Neutrophil (primary cell): Measurements from ENCODE around the gene SLC18A2.
"Not testable (repeated sequence)": the region's sequence is repeated elsewhere in the genome, so short reads cannot be mapped to it uniquely, and the experiment has no call there.

Source experiments
- H3K27ac ChIP-seq: fragments of 200-600 bp; sonication (generic); 2 replicates; pipeline ENCODE4 v1.5.1; 2016; ENCODE audit warnings: mild to moderate bottlenecking, moderate library complexity
- H3K27me3 ChIP-seq: fragments of 200-600 bp; sonication (generic); 2 replicates; pipeline ENCODE4 v1.6.0; 2016; ENCODE audit warnings: mild to moderate bottlenecking
- H3K36me3 ChIP-seq: fragments of 200-600 bp; sonication (generic); 2 replicates; pipeline ENCODE4 v1.5.1; 2017
- H3K4me1 ChIP-seq, 2 experiments: fragments of 200-600 bp in 1 of 2; sonication (generic) in 1 of 2; 1 replicate in 1 of 2; 2 replicates in 1 of 2; pipeline versions ENCODE4 v1.5.1 to v1.6.1; 2013 to 2016; ENCODE audit warnings: low read depth in 1 of 2, low read length in 1 of 2, mild to moderate bottlenecking in 1 of 2, moderate library complexity in 1 of 2; ENCODE audit not compliant: control insufficient read depth in 1 of 2, insufficient read depth in 1 of 2
- H3K4me3 ChIP-seq, 2 experiments: fragments of 200-600 bp in 1 of 2; sonication (generic) in 1 of 2; 1 replicate in 1 of 2; 2 replicates in 1 of 2; pipeline ENCODE4 v1.5.1; 2013 to 2016; ENCODE audit warnings: low read depth in 1 of 2, low read length in 1 of 2, mild to moderate bottlenecking in 1 of 2, moderate library complexity in 1 of 2
- H3K9me3 ChIP-seq: fragments of 200-600 bp; sonication (generic); 2 replicates; pipeline ENCODE4 v1.5.1; 2016
- TF ChIP-seq, protein P1 (sequence below): fragments of 200-600 bp; sonication (generic); IDR thresholded peaks from 2 replicates; pipeline ENCODE4 v1.5.1; 2016; ENCODE audit warnings: antibody characterized with exemption

SLC18A2 gene

DNA sequence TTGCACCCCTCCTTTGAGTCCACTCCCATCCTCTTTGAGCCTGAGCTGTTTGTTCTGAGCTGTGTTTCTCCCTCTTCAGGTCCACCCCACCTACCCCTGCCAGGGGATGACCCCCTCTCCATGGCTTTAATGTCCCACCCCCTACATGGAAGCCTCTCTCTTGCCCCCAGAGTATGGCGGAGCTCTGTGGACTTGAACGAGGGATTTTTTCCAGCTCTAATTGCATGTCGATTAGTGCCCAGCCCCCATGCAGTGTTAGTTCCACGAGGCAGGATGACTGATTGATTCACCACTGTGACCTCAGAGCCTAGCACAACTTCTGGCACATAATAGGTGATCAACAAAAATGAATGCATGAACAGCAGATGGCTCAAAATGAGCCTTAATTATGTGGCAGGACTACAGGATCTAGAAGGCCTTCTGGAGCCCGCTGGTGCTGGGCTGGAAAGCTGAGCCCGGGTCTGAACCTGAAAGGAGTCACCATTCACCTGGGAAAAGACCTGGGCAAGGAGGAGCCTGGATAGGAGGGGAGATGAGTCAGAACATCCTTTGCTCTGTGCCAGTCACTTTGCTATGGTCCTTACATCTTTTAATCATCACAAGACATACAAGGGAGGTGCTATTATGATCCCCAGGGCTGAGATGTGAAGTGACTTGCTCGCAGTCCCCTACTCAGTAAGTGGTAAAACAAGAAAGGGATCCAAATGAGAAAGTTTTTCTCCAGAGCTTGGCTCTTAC, 17.1 kb upstream of the SLC18A2 start:
- Histone ChIP-seq H3K4me1 (peaks cover 9 to 16% of the 10 kb centered on the region in 2 experiments), H3K27ac (no peak overlapping the region), H3K27me3 (no peaks in the 10 kb centered on the region), H3K36me3 (no peaks in the 10 kb centered on the region), H3K9me3 (no peaks in the 10 kb centered on the region), H3K4me3 (no peak overlapping the region)
- TF ChIP-seq, protein P1, sequence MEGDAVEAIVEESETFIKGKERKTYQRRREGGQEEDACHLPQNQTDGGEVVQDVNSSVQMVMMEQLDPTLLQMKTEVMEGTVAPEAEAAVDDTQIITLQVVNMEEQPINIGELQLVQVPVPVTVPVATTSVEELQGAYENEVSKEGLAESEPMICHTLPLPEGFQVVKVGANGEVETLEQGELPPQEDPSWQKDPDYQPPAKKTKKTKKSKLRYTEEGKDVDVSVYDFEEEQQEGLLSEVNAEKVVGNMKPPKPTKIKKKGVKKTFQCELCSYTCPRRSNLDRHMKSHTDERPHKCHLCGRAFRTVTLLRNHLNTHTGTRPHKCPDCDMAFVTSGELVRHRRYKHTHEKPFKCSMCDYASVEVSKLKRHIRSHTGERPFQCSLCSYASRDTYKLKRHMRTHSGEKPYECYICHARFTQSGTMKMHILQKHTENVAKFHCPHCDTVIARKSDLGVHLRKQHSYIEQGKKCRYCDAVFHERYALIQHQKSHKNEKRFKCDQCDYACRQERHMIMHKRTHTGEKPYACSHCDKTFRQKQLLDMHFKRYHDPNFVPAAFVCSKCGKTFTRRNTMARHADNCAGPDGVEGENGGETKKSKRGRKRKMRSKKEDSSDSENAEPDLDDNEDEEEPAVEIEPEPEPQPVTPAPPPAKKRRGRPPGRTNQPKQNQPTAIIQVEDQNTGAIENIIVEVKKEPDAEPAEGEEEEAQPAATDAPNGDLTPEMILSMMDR = no peak

DNA sequence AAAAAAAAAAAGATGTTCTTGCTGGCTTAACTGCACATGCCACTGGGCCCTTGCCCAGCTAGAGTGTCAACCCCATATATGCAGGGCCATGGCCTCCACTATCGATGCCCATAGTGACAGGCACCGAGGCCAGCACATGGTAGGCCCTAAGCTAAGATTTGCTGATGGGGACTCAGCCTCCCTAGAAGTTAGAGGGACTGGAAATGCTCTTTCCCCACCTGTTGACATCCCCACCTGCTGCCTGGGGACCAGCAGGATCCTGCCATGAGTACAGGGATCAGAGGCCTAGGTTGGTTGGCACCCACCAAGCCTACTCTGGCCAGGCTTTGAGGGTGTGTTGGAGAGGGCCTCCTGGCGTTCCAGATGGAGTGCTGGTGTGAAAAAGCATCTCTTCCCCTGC, 16.0 kb upstream of the SLC18A2 start:
- peaks cover 6 to 13% of the 10 kb centered on the region in 2 experiments for H3K4me1 ChIP-seq
- TF ChIP-seq, protein P1 = no peak
- H3K27ac ChIP-seq = no peak overlapping the region
- H3K27me3 ChIP-seq = no peaks in the 10 kb centered on the region
- no peaks in the 10 kb centered on the region for H3K9me3 ChIP-seq
- no peak overlapping the region for H3K4me3 ChIP-seq
- no peaks in the 10 kb centered on the region for H3K36me3 ChIP-seq

DNA sequence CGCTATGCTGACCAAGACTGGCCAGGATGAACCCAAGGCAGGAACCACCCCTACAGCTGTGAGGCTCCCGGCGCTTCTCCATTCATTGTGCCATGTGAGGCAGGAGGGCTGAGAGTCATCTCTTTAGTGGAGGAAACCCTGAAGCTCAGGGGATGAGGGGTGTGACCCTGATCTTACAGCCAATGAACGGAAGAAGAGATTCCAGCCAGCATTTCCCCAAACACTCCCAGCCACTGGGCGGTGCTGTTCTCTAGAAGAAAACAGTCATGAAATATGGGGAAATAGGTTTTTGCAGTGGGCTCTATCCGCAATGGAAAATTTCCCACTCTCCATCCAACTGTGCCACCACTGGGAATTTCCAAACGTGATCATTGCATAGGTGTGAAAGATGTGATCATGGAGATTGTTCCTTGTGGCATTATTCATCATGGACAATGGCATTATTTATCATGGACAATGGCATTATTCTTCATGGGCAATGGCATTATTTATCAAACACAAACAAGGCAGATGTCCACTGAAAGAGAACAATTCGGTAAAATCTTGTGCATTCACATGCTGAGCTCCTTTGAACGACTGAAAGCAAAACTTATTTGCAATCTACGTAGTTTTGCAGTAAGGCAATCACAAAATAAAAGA, 14.0 kb upstream of the SLC18A2 start:
- H3K4me3 ChIP-seq = no peak overlapping the region
- TF ChIP-seq, protein P1 = peak; percentile 79
- no peaks in the 10 kb centered on the region for H3K36me3 ChIP-seq
- no peaks in the 10 kb centered on the region for H3K9me3 ChIP-seq
- H3K27me3 ChIP-seq = no peaks in the 10 kb centered on the region
- no peak overlapping the region for H3K27ac ChIP-seq
- peaks cover 6 to 13% of the 10 kb centered on the region in 2 experiments for H3K4me1 ChIP-seq

DNA sequence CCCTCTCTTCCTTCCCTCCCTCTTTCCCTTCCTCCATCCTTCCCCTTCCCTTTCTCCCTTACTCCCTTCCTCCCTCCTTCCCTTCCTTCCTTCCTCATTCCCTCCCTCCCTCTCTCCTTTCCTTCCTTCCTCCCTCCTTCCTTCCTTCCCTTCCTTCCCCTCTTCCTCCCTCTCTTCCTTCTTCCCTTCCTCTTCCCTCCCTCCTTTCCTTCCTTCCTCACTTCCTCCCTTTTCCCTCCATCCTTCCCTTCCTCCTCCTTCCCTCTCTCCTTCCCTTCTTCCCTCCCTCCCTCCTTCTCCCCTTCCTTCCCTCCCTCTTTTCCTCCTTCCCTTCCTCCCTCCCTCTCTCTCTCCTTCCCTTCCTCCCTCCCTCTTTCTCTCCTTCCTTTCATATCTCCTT, 12.7 kb upstream of the SLC18A2 start:
- no peak overlapping the region for H3K27ac ChIP-seq
- H3K4me3 ChIP-seq = no peak overlapping the region
- H3K27me3 ChIP-seq = no peaks in the 10 kb centered on the region
- no peaks in the 10 kb centered on the region for H3K36me3 ChIP-seq
- H3K4me1 ChIP-seq = peaks cover 6 to 13% of the 10 kb centered on the region in 2 experiments
- TF ChIP-seq, protein P1 = no peak
- H3K9me3 ChIP-seq = no peaks in the 10 kb centered on the region

DNA sequence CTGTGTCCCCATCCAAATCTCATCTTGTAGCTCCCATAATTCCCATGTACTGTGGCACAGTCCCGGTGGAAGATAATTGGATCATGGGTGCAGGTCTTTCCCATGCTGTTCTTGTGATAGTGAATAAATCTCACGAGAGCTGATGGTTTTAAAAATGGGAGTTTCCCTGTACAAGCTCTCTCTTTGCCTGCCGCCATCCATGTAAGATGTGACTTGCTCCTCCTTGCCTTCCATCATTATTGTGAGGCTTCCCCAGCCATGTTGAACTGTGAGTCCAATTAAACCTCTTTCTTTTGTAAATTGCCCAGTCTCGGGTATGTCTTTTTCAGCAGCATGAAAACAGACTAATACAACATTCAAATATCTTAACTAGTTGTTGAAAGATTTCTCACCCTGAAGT, 10.8 kb upstream of the SLC18A2 start:
- not testable (repeated sequence) for H3K27ac ChIP-seq, H3K27me3 ChIP-seq, H3K9me3 ChIP-seq, H3K36me3 ChIP-seq, H3K4me3 ChIP-seq
- H3K4me1 ChIP-seq = peaks cover 8 to 15% of the 10 kb centered on the region in 2 experiments

DNA sequence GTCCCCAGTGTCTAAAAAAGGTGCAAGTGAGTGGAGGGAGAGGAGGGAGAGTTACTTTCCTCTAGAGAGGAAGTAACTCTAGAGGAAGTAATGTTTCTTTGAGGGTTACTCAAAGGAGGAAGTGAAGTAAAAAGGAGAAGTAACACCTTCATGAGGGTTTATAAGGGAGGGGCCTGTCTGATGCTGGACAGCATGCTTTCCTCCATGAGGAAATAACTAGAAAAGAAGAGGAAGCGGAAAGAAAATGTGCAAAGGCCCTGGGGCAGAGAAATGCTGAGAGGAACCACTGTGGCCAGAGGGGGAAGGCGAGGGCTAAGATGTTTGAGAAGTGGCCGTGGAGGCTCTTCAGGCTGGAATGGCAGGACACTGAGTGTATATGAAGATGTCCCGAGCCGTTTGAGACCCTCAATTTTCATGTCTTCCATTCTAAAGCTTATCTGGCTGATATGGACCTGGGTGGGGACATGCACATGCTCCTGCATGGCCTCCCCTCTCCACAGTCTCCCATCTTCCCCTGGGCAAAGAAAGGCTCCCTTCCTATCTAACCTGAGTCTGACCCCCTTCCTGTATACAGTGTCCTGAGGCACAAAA, 3.4 kb upstream of the SLC18A2 start:
- Histone ChIP-seq H3K27me3 (peaks cover 28% of the 10 kb centered on the region), H3K9me3 (no peaks in the 10 kb centered on the region), H3K4me3 (peak overlapping the region in 1 of 2 experiments; percentile 22), H3K36me3 (no peaks in the 10 kb centered on the region), H3K4me1 (peaks cover 41 to 63% of the 10 kb centered on the region in 2 experiments), H3K27ac (peak overlapping the region; percentile 86)
- TF ChIP-seq, protein P1 = peak; percentile 72
